ENCODE data around the gene ACTL7A. TPM values are rescaled to one million over a fixed set of nuclear protein-coding genes. Genes with fewer than 3 reads are reported as not detected.
"Not testable (repeated sequence)": the region's sequence is repeated elsewhere in the genome, so short reads cannot be mapped to it uniquely, and the experiment has no call there.

Gene ACTL7A
- total RNA-seq, 1 donor = not detected

GRCh38 chr9:108836319-108836718 lies 25.7 kb upstream of the ACTL7A start:
- DNase-seq (ENCODE audit: insufficient read length, low spot score, missing footprints) = no peak
- no peak for TF ChIP-seq CTCF (IDR thresholded peaks at IDR 0.05; ENCODE audit: extremely low read depth, low read depth, low read length)
- Histone ChIP-seq H2AFZ (ENCODE audit: low read length) (no peak overlapping the region), H3K36me3 (ENCODE audit: insufficient read depth, low read length) (no peaks in the 10 kb centered on the region), H4K20me1 (ENCODE audit: insufficient read depth, low read length) (no peaks in the 10 kb centered on the region), H3K27ac (ENCODE audit: low read depth, low read length) (no peak overlapping the region), H3K79me2 (ENCODE audit: insufficient read depth, low read length) (no peaks in the 10 kb centered on the region), H3K4me2 (ENCODE audit: insufficient read depth, low read length) (no peak overlapping the region), H3K4me3 (ENCODE audit: insufficient read depth, low read length) (no peak overlapping the region), H3K27me3 (ENCODE audit: insufficient read depth, low read length) (no peaks in the 10 kb centered on the region), H3K4me1 (ENCODE audit: insufficient read depth, low read length) (peaks cover 4% of the 10 kb centered on the region), H3K9me3 (ENCODE audit: low read depth, low read length) (no peaks in the 10 kb centered on the region)

- Histone ChIP-seq H2AFZ (ENCODE audit: low read length) (no peak overlapping the region), H3K27ac (ENCODE audit: low read depth, low read length) (no peak overlapping the region), H4K20me1 (ENCODE audit: insufficient read depth, low read length) (no peaks in the 10 kb centered on the region), H3K4me3 (ENCODE audit: insufficient read depth, low read length) (no peak overlapping the region), H3K79me2 (ENCODE audit: insufficient read depth, low read length) (no peaks in the 10 kb centered on the region), H3K4me2 (ENCODE audit: insufficient read depth, low read length) (no peak overlapping the region), H3K27me3 (ENCODE audit: insufficient read depth, low read length) (no peaks in the 10 kb centered on the region), H3K36me3 (ENCODE audit: insufficient read depth, low read length) (no peaks in the 10 kb centered on the region), H3K9me3 (ENCODE audit: low read depth, low read length) (no peaks in the 10 kb centered on the region), H3K4me1 (ENCODE audit: insufficient read depth, low read length) (peaks cover 2% of the 10 kb centered on the region)
- no peak for DNase-seq (ENCODE audit: insufficient read length, low spot score, missing footprints)
- no peak for TF ChIP-seq CTCF (IDR thresholded peaks at IDR 0.05; ENCODE audit: extremely low read depth, low read depth, low read length)
Observed at GRCh38 chr9:108836781-108837180, 25.3 kb upstream of the ACTL7A start.

- Histone ChIP-seq H3K4me1 (ENCODE audit: insufficient read depth, low read length) (no peaks in the 10 kb centered on the region), H4K20me1 (ENCODE audit: insufficient read depth, low read length) (no peaks in the 10 kb centered on the region), H3K4me2 (ENCODE audit: insufficient read depth, low read length) (no peak overlapping the region), H3K27me3 (ENCODE audit: insufficient read depth, low read length) (peaks cover 5% of the 10 kb centered on the region), H3K79me2 (ENCODE audit: insufficient read depth, low read length) (no peaks in the 10 kb centered on the region), H3K27ac (ENCODE audit: low read depth, low read length) (no peak overlapping the region), H3K9me3 (ENCODE audit: low read depth, low read length) (no peaks in the 10 kb centered on the region), H3K36me3 (ENCODE audit: insufficient read depth, low read length) (no peaks in the 10 kb centered on the region), H2AFZ (ENCODE audit: low read length) (no peak overlapping the region), H3K4me3 (ENCODE audit: insufficient read depth, low read length) (no peak overlapping the region)
- DNase-seq (ENCODE audit: insufficient read length, low spot score, missing footprints) = no peak
- TF ChIP-seq CTCF (IDR thresholded peaks at IDR 0.05; ENCODE audit: extremely low read depth, low read depth, low read length) = no peak
Observed at GRCh38 chr9:108837530-108837929, 24.5 kb upstream of the ACTL7A start.

- H2AFZ ChIP-seq (ENCODE audit: low read length) = no peak overlapping the region
- no peak for DNase-seq (ENCODE audit: insufficient read length, low spot score, missing footprints)
- no peak for TF ChIP-seq CTCF (IDR thresholded peaks at IDR 0.05; ENCODE audit: extremely low read depth, low read depth, low read length)
Observed at GRCh38 chr9:108838017-108838416, 24.0 kb upstream of the ACTL7A start.

GRCh38 chr9:108839561-108839960 lies 22.5 kb upstream of the ACTL7A start:
- not testable (repeated sequence) for H3K27me3 ChIP-seq (ENCODE audit: insufficient read depth, low read length); DNase-seq (ENCODE audit: insufficient read length, low spot score, missing footprints); H3K9me3 ChIP-seq (ENCODE audit: low read depth, low read length); H2AFZ ChIP-seq (ENCODE audit: low read length); H3K27ac ChIP-seq (ENCODE audit: low read depth, low read length); H3K4me1 ChIP-seq (ENCODE audit: insufficient read depth, low read length); H3K79me2 ChIP-seq (ENCODE audit: insufficient read depth, low read length); H3K4me3 ChIP-seq (ENCODE audit: insufficient read depth, low read length); H3K36me3 ChIP-seq (ENCODE audit: insufficient read depth, low read length); H4K20me1 ChIP-seq (ENCODE audit: insufficient read depth, low read length); H3K4me2 ChIP-seq (ENCODE audit: insufficient read depth, low read length)

More at GRCh38 chr9:108838017-108838416, 24.0 kb upstream of the ACTL7A start:
- no peaks in the 10 kb centered on the region for H4K20me1 ChIP-seq (ENCODE audit: insufficient read depth, low read length)
- peaks cover 6% of the 10 kb centered on the region for H3K27me3 ChIP-seq (ENCODE audit: insufficient read depth, low read length)
- H3K36me3 ChIP-seq (ENCODE audit: insufficient read depth, low read length) = no peaks in the 10 kb centered on the region
- no peak overlapping the region for H3K4me3 ChIP-seq (ENCODE audit: insufficient read depth, low read length)
- H3K4me1 ChIP-seq (ENCODE audit: insufficient read depth, low read length) = no peaks in the 10 kb centered on the region
- no peaks in the 10 kb centered on the region for H3K79me2 ChIP-seq (ENCODE audit: insufficient read depth, low read length)
- H3K4me2 ChIP-seq (ENCODE audit: insufficient read depth, low read length) = no peak overlapping the region
- no peak overlapping the region for H3K27ac ChIP-seq (ENCODE audit: low read depth, low read length)
- H3K9me3 ChIP-seq (ENCODE audit: low read depth, low read length) = no peaks in the 10 kb centered on the region
